HL-60 (cell line): Measurements from ENCODE around the gene POR.

ENCODE experiments used
- DNase-seq, 2 experiments: peaks; one replicate each; pipeline ENCODE4 v3.0.0-alpha.2; 2010 to 2020; ENCODE audit warnings: low read depth in 1 of 2, low spot score in 1 of 2
- H3K27ac ChIP-seq: fragments of 250-450 bp; sonication (Bioruptor Pico); replicated peaks from 2 replicates; pipeline ENCODE4 v1.5.1; 2020; ENCODE audit warnings: mild to moderate bottlenecking, moderate library complexity
- H3K27me3 ChIP-seq: fragments of 250-450 bp; sonication (Bioruptor Pico); 2 replicates; pipeline ENCODE4 v1.5.1; 2021; ENCODE audit warnings: mild to moderate bottlenecking, moderate library complexity; ENCODE audit not compliant: insufficient read depth, poor library complexity, severe bottlenecking
- H3K4me3 ChIP-seq: replicated peaks from 2 replicates; pipeline ENCODE4 v1.5.1; 2011; ENCODE audit warnings: mild to moderate bottlenecking, control low read depth, low read length; ENCODE audit not compliant: insufficient read depth
- CTCF ChIP-seq: IDR thresholded peaks from one replicate; pipeline ENCODE4 v1.5.1; 2011; ENCODE audit warnings: low read length, control low read depth, inconsistent platforms; ENCODE audit not compliant: insufficient read depth
- GABPA ChIP-seq: IDR thresholded peaks from 2 replicates; pipeline ENCODE4 v1.6.1; 2012; ENCODE audit warnings: low read depth
- POLR2AphosphoS5 ChIP-seq: IDR thresholded peaks from 2 replicates; pipeline ENCODE4 v1.6.1; 2012; ENCODE audit warnings: low read depth
- SPI1 ChIP-seq: IDR thresholded peaks from 2 replicates; pipeline ENCODE4 v1.6.1; 2012; ENCODE audit warnings: low read depth, mild to moderate bottlenecking, borderline replicate concordance
- TF ChIP-seq, protein P1 (sequence below): IDR thresholded peaks from 2 replicates; pipeline ENCODE4 v1.6.1; 2012; ENCODE audit warnings: low read depth; ENCODE audit not compliant: insufficient replicate concordance

The POR gene

GRCh38 chr7:75915416-75916156, 631 bp downstream of the POR start:
- Histone ChIP-seq H3K4me3 (peak overlapping the region; percentile 94), H3K27me3 (no peaks in the 10 kb centered on the region), H3K27ac (peak overlapping the region; percentile 63)
- peak in 1 of 2 experiments; percentile 16 for DNase-seq
- TF ChIP-seq CTCF = no peak
- TF ChIP-seq, protein P1, sequence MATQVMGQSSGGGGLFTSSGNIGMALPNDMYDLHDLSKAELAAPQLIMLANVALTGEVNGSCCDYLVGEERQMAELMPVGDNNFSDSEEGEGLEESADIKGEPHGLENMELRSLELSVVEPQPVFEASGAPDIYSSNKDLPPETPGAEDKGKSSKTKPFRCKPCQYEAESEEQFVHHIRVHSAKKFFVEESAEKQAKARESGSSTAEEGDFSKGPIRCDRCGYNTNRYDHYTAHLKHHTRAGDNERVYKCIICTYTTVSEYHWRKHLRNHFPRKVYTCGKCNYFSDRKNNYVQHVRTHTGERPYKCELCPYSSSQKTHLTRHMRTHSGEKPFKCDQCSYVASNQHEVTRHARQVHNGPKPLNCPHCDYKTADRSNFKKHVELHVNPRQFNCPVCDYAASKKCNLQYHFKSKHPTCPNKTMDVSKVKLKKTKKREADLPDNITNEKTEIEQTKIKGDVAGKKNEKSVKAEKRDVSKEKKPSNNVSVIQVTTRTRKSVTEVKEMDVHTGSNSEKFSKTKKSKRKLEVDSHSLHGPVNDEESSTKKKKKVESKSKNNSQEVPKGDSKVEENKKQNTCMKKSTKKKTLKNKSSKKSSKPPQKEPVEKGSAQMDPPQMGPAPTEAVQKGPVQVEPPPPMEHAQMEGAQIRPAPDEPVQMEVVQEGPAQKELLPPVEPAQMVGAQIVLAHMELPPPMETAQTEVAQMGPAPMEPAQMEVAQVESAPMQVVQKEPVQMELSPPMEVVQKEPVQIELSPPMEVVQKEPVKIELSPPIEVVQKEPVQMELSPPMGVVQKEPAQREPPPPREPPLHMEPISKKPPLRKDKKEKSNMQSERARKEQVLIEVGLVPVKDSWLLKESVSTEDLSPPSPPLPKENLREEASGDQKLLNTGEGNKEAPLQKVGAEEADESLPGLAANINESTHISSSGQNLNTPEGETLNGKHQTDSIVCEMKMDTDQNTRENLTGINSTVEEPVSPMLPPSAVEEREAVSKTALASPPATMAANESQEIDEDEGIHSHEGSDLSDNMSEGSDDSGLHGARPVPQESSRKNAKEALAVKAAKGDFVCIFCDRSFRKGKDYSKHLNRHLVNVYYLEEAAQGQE = no peak
- no peak for TF ChIP-seq POLR2AphosphoS5
- TF ChIP-seq GABPA = no peak
- no peak for TF ChIP-seq SPI1

- Histone ChIP-seq H3K27ac (no peak overlapping the region), H3K27me3 (no peaks in the 10 kb centered on the region), H3K4me3 (peak overlapping the region; percentile 94; the same call in 1 of the 2 replicates)
- DNase-seq = no peak
- TF ChIP-seq GABPA (no peak), CTCF (no peak), POLR2AphosphoS5 (no peak), SPI1 (peak; percentile 81)
- TF ChIP-seq, protein P1 = no peak
These were observed 1.3 kb downstream of the POR start for GRCh38 chr7:75916259-75916658.

DNA sequence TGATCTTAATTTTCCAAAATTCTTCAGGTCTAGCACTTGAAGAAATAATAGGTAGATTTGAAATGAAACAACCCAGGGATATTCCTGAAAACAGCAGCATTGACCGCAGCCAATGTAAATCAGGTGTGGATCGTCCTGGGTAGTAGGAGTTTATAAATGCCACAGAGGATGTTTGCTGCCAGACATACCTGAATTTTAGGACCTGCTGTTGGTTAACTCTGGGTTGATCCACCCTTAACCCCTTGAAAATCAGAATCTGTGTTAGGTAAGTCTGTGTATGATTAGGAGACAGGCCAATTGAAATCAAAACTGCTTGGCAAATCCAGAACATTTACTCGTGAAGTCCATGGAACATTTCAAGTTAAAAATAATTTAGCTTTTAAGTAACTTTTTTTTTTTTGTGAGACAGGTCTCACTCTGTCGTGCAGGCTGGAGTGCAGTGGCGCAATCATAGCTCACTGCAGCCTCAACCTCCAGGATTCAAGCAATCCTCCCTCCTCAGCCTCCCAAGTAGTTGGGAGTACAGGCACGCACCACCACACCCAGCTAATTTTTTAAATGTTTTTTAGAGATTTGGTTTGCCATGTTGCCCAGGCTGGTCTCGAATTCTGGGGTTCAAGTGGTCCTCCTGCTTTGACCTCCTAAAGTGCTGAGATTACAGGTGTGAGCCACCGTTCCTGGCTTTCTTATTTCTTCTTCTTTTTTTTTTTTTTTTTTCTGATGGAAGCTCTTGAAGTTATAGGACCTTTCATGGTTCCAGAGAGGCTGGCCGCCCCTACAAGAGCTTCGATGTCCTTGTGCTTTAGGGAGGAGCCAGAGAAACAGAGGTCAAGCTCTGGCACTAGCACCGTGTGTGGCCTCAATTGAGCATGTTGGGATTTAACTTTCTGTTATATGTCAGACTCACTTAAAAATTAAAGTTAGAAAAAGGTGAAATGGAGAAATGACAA, 2.0 kb downstream of the POR start:
- TF ChIP-seq SPI1 (no peak), GABPA (no peak), CTCF (no peak), POLR2AphosphoS5 (no peak)
- TF ChIP-seq, protein P1 = no peak
- H3K27me3 ChIP-seq = no peaks in the 10 kb centered on the region
- no peak overlapping the region for H3K4me3 ChIP-seq
- H3K27ac ChIP-seq = no peak overlapping the region
- DNase-seq = no peak
